Superior temporal gyrus (tissue), 1 donor: ENCODE results near the gene PACSIN2.

Experiments
- DNase-seq: peaks from one replicate; pipeline ENCODE4 v3.0.0-alpha.2; 2016; ENCODE audit errors: extremely low spot score

The PACSIN2 gene

GRCh38 chr22:42906605-42907348 lies 108.2 kb downstream of the PACSIN2 start:
- peak; percentile 33 for DNase-seq

DNA sequence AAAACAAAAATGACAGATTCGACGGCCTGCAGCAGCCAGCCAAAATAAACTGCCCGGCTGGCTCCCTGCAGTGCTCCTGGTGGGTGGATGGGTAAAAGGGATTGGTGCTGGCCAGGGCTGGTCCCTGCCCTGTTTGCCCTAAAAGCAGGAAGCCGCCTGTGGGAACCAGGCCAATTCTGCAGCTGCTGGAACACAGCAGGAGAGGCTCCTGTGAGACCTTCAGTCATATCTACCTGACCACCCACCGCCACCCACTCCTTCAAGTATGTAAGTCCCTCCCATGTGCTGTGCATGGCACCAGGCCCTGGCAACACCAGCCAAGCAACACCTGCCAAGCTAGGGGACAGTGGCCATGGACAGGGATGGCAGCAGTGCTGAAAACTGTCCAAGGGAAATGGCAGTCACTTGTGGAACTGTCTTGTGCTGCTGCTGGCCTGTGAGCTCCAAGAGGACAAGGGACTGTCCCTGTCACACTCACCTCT lies 109.2 kb downstream of the PACSIN2 start:
- no peak for DNase-seq

DNA sequence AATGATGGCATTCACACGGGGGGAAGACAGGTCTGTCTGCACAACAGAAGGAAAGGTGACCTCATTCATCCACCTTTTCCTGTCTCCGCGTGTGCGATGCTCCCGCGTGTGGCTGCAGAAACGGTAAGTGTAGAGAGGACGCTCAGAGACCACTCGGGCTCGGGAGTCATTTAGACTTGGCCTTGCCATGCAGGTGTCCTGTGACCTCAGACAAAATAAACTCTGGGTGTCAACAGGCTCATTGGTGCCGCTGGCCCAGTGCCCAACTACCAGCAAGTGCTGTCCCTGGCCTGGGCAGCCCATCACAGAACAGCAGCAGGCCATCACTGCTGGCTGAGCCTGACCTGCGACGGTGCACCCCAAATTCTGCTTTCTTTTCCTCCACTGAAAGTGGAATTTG lies 109.7 kb downstream of the PACSIN2 start:
- no peak for DNase-seq

- DNase-seq: no peak
Measured at GRCh38 chr22:42904050-42904449, 110.9 kb downstream of the PACSIN2 start.

GRCh38 chr22:42902875-42903510 lies 112.0 kb downstream of the PACSIN2 start:
- DNase-seq: no peak

DNA sequence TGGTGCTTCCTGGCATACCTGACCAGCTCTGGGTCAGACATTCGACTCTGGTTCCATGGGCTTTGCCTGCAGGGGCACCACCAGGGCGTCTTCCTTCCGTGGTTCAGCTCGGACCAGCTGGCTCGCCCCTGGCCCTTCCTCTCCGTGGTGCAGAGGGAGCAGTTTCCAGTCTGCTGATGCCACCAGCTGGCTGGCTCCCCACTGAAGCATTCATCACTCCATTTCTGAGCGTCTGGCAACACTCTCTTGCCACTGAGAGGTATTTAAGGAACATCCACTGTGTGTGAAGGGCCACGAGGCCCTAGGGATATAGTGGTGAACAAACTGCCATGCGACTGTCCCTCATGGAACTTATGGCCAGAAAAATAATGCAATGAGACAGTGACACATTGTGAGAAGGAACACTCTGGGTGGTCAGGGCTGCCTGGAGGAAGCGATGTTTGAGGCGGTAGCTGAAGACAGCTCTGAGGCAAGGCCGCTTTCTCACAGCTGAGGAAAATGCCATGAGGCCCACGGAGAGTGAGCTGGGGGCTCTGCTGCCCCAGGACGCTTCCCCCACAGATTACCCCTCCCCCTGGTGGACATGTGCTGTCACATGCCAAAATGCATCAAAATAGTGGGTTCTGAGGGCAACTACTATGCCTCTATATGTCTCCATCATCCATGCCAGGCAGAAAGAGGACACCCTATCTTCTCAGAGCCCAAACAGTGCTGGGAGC lies 113.0 kb downstream of the PACSIN2 start:
- DNase-seq: no peak

DNA sequence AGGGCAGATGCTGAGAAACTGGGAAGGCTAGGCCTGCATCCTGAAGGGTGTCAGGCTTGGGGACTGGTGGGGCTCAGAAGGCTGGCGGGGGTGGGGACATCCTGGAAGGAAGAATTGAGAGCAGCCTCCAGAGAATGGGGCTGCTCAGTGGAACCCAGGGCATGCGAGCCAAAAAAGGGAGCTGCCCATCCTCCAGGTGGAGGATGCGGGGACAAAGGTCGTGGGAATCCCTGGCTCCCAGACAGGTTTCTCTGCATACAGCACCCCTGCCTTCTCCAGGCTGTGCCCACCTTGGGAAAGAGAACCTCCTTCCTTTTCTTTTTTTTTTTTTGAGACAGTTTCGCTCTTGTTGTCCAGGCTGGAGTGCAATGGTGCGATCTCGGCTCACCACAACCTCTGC lies 117.0 kb downstream of the PACSIN2 start:
- no peak for DNase-seq

DNA sequence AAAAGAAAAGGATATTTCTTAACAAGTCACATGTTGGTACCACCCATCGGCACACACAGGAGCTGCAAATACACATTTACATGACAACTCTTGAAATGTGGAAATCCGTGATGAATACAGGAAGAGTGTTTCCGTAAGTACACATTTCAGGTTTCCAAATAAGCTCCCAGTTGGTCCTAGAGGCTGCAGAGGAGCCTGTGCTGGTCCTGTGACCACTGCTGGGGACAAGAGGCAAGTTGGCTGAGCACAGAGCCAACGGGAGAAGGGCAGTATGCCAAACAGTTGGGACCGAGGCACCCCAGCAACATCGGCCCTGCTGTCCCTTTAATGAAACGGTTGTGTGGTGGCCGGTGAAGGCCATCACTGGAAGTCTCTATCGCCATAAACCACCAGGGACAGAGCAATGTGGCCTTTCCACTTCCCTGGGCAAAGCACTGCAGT lies 119.4 kb downstream of the PACSIN2 start:
- DNase-seq: peak; percentile 31

DNA sequence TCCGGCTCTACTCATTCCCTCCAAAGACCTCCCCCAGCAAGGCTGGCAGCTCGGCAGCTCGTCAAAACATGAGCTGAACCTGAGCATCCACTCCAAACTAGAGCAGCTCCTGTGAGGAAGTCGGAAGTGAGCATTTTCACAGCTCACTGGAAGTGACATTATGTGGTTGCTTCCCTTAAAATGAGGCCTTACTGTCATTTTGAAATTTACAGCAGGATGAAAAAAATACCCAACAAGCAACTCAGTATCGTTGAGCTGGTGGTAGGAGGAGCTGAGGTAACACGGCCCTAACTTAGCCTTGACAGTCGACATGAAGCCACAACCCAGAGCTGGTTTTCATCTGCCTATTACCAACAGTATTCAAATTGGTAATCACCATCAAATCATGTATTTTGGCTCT lies 119.9 kb downstream of the PACSIN2 start:
- no peak for DNase-seq

- DNase-seq: no peak
Measured at GRCh38 chr22:42893371-42894150, 121.4 kb downstream of the PACSIN2 start.

DNA sequence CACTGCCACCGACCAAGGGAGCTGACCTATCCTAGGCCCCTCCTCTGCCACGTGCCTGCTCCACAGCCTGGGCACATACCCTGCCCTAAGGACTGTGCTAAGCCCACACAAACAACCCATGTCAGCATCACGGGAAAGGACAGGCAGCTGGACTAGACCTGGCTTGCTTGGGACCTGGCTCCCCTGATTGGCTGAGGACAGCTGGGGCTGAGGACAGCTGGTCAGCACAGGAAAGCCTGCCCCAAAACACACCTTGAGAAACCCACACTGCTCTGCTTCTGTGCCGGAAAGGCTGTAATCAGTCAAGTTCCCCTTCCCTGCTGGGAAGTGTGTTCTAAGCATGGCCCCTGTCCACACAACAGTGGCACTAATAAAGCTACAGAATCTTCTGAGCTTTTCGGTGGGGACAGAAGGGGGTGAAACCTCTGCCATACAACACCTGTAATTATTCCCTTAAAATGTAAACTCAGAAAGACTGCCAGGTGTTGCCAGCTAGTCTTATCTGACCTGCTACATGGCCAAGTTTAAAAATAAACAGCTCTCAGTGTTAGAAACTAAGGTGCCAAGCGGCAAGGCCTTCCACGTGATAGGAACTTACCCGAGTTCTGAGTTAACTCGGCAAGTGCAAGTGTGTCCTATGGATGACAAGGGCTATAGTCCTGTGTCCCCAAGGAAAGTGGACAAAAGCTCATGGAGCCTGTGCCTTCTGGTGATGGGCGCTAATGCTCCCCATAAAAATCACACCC lies 122.2 kb downstream of the PACSIN2 start:
- no peak for DNase-seq

DNA sequence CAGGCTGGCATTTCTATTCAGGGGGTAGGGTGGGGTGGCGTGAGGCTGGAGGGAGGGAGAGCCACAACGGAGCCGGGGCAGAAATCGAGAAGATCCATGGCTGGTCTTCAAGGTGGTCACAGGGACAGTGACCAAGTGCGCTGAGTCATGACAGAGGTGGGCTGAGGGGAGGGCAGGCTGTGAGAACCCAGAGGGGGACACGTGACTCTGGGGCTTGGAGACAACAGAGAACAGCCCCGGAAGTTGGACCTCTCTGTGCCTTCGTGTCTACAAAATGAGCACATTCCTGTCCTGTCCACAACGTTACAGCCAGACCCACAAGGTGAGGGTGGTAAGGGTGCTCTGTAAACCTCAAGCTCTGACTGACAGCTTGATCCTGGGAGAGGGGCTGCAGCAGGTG lies 122.8 kb downstream of the PACSIN2 start:
- no peak for DNase-seq

DNA sequence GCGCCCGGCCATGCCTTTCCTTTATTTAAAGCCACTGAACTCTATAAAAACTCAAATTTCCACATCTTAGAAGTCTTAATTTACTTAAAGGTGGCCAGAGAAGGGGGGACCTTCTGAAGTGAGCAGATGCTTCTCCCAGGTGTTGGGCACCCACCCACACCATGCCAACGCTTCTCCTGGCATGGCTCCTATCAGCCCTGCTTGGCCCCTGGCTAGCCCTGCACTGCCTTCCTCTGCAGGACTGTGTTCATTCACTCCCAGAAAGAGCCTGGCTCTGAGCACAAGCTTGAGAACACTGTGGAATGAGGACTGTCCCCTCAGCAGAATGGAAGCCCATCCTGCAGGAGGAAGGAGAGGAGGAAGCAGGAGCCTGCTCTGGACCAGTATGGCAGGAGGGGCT lies 123.3 kb downstream of the PACSIN2 start:
- DNase-seq: no peak

- DNase-seq: no peak
Measured at GRCh38 chr22:42891008-42891407, 123.9 kb downstream of the PACSIN2 start.

- DNase-seq: peak; percentile 24
Measured at GRCh38 chr22:42889304-42889703, 125.6 kb downstream of the PACSIN2 start.

DNA sequence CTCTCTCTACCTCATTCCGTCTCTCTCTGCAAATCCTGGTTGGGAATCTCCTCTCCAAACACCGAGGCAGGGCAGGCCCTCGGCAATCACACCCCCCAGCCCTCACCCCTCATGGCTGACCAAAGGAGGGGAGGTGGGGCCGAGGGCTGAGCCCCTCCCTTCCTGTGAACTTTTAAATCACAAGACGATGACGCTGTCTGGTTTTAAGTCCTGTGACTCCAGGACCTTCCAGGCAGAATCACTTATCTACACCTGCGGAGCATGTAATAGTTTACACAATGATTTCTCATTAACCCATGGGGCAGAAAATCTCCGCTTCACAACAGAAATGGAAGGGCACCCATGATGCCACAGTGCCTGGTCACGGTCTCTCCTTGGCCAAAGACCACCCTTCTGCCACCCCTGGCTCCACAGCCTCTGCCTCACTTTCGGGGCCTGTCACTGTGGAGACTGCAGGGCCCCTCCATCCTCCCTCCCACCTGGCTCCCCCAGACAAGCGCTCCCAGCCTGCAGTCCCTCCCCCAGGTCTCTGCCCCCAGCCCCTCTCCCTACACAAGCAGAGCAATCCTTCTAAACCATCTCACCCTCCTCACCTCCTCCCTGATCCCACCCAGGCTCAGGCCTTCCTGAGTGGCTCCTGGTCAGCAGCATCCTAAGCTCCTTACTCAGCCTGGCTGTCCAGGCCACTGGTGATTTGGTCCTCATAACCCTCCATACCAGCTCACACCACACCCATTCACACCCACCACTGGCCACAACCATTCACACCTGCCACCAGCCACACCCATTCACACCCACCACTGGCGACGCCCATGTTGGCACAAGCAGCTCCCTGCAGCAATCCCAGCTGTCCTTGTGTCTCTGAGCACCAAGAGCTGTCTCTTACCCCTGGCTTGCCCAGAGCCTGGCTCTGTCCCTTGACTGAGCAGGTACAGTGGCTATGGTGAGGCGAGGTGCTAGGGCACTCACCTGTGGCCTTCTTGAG lies 127.1 kb downstream of the PACSIN2 start:
- no peak for DNase-seq

DNA sequence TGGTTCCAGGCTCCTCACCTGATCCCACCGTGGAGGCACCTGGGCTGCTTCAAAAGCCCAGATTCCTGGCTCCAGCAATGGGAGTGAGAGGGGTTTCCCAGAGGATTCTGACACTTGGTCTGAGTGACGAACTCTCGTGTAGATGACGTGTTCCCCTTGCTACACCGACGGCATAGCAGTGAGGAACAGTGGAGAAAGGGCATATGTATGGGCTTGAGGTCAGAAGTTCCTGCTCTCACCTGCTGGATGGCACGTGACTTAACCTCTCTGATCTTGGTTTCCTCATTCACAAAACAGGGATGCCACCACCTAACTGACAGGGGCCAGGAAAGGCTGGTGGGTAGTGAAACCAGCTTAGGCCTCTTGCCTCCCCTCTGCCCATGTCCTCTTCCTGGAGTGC lies 127.8 kb downstream of the PACSIN2 start:
- DNase-seq: no peak

DNA sequence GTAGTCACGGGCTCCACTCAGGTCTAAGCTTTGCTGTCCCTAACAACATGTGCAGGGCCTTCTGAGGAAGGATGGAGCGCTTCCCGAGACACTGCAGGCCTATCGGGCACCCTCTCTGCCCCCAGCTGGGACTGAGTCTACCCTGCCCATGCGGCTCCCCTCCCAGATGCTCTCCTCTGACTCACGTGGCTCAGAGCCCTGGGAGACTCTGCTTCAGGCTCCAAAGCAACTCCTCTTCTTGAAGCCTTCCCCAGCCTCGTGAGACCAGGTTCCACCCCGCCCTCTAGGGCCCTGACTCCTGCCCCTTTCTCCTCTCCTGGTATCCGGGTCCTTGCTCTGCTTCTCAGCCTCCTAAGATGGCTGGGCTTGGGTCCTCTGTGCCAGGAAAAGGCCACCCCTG lies 129.5 kb downstream of the PACSIN2 start:
- no peak for DNase-seq

DNA sequence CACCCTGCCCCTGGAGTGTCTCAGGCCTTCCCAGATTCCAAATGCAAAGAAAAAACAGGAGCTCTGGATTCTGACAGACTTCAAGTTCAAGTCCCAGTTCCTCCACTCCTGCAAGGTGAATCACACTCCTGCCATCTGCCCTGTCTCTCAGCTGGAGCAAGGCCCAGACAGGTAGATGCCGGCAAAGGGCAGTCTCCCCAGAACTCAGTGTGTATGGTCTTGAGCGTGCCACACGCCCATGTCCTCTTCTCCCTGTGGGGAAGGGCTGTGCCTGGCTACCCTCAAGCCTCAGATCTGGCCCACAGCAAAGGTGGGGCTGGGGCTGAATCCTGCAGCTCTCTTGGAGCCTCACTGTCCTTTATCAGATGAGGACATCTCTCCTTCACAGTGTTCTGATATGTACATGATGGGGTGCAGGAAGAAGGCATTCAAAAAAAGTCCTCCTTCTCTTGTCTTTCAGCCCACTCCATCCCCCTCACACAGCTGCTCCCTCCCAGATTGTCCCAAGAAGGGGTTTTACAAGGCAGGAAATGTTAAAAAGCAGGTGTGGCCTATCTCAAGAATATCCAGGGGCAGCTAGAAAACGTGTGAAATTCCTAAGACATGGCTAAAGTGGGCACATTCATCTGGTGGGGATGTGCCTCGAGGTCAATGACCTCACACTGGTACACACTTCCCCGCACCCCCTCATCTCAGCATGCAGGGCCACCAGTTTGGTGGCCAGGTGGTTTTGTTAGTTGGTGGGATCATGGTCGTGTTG lies 130.2 kb downstream of the PACSIN2 start:
- no peak for DNase-seq
